HG03378 (cell line): ENCODE results near the gene PCDH9.
"Not testable (repeated sequence)": the region's sequence is repeated elsewhere in the genome, so short reads cannot be mapped to it uniquely, and the experiment has no call there.

ENCODE experiments used
- ATAC-seq: cut with Tn5 transposase; IDR thresholded peaks from one replicate; pipeline ENCODE4 v1.9.1; 2021; ENCODE audit warnings: mild to moderate bottlenecking, moderate library complexity; ENCODE audit not compliant: unreplicated experiment

Gene PCDH9

DNA sequence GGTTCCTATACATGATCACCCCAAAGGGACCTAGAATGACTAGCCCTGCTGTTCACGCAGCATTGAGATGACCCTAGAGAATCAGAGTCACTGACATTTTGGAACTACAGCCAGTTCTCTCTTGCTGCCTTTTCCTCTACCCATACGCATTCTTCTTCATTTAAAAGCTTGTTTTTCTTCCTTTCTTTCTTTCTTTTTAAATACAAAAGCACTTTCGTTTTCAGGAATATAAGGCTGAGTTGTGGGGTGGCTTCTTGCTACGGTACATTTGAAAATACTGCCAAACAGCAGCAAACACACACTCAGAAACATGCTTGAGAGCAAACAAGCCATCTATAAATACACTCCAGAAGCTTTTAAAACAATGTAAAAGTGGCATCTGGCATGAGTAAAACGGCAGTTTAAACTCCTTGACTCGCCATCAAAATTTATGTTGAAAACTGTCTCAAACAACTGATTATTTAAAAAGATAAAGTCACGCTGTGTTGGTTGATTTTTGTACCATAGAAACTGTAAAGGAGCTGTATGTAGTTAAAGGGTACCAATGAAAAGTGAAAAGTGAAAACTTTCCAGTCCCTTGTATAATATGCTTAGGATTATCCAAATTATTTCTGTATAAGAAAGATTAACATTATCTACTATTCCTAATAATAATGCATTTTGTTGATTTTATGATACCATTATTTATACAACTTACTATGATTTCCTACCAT lies 95.6 kb downstream of the PCDH9 start:
- ATAC-seq, result peak; percentile 45

DNA sequence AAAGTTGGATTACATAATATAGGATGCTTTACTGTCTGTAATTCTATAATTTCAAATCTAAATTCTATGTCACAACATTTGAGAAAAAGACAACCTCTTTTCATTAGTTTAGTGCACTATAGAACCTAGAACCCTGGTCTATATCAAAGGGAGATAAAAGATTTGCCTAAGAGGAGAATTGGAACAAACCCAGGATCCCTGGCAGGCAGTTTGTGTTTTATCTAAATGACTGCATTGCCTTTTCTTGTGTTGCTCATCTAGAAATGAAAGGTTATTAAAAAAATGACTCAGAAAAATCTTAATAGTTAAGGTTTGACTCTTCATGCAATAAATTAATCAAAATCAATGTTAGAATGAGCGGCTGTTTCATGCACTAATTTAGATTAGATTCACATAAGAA lies 96.7 kb downstream of the PCDH9 start:
- ATAC-seq, result no peak

DNA sequence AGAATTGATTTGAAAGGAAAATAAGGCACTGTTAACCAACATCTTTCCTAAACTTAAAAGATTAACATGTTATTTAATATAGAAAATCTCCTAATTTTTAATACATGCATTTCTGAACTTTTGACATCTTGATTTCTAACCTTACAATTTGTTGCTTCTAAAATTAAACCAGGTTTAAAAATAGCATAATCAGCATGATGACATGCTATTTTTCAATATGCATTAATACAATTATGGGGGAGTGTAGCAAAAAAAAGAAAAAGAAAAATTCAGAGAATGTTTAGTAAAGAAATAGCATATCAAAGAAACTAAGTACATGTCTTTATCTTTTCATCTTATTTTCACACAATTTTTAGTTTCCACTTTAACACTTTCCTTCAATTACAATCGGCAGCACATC lies 98.7 kb downstream of the PCDH9 start:
- no peak for ATAC-seq

DNA sequence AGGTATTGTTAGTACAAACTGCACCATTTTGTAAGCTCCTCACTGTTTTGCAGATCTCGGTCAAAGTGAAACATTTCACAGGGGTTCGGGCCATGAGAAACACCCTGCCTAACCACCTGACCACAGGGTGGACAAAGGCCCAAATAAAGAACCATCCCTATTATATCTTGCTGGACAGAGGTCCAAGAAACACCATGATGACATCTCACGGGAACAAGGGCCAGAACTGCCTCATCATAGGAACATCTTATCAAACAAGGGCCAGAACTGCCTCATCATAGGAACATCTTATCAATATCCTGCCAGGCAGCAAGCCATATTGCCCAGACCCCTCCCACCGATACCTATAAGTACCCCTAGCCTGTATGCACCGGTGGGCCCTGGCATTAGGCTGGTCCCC lies 99.7 kb downstream of the PCDH9 start:
- ATAC-seq, result no peak

DNA sequence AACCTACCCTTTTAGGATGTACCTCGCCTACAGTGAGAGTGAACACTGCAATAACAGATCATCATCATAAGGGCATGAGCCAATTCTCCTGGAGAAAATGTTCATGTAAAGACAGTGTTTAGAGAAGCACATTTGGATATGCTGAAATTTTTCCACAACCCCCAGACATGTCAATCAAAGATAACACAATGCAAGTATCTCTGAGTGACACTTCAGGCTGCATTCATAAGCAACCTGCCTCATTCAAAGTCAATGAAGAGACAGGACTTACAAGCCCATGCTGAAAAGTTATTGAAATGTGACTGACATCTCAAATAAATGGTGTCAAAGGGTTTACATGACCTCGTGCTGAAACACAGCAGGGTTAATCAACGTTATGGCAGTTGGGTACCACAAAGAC lies 102.0 kb downstream of the PCDH9 start:
- no peak for ATAC-seq

DNA sequence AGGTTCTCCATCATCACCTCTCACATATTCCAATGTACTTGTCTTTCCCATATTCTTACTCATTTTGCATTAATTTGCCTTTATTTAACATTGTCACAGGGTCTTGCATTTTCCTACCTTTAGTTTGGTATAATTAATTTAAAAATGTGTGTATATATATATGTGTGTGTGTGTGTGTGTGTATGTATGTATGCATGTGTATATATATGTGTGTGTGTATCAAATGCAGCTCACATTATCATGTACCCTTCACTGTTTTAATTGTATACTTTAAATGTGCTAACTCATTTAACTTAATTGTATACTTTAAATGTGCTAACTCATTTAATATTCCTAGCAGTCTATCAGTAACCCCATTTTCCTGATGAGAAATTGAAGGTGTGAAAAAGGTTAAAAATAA lies 104.5 kb downstream of the PCDH9 start:
- ATAC-seq, result no peak

DNA sequence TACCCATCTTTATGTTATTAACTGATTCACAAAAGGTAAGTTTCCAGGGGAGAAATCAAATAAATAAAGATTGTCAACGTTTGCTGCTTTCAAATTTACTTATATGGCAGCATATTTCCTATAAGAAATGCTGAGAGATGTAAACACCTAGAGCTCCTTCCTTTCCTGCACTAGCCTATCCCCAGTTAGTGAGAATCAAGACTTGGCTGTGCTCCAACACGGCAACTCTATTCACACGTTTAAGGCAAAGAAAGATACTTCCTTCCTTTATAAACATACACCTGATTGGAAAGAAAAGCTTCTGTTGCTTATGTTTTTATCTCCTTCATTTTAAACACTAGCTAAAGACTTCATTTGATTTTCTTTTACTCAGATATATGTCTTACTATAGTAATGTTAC lies 107.0 kb downstream of the PCDH9 start:
- ATAC-seq, result no peak

DNA sequence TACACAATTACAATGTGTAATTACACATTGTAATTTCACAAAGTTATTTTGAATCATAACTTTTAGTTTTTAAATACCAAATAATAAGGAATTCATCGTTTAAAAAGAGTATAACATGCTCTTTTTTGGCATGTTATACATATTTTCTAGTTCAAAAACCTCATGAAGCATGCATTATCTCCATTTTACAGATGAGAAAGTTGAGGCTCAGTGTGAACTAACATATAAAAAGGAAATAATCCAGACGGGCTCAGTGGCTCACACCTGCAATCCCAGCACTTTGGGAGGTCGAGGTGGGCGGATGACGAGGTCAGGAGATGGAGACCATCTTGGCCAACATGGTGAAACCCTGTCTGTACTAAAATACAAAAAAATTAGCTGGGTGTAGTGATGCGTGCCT lies 107.9 kb downstream of the PCDH9 start:
- no peak for ATAC-seq

DNA sequence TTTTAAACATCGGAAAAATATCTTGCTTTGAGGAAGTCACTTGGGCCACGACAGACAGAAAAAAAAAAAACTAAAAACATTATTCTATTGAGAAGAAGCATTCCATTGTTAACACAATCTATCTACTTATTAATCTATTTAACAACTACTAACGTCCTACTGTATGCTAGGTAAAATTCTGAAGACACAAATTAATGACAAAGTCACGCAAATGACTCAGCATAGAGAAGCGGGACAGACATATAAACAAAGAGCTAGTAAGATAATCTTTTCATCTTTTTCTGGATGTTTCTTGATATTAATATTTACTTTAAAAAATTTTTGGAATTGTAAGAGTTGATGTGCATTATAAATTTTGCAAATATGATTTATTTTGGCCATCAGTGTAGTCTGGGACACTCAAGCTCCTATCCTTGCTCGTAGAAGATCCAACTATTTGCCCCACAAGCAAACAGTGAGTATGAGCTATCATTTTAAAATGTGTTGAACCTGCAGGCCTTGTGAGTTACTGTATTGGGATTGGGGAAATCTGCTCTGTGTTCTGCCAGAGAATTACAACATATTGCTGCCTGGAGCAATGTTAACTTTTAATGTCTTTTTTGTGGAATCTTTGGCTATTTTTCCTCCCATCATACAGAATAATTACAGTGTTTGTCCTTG lies 109.1 kb downstream of the PCDH9 start:
- no peak for ATAC-seq

DNA sequence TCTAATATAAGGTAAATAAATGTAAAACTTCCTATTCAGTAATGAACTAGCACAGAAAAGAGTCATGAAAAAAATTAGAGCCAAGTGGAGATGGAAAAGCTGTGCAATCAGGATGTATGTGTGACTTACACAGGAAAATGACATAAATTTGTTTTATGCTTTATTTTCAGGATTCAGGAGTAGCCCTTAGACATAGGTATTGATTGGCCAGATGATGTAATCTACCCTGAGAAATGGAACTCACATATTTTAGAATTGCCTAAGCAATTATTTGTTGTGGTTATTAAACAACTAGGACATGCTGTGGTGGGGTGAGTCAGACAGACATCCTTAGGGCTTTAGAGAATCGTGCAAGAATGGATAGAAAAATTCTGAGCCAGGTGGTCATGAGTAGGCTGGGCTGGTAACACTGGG lies 110.6 kb downstream of the PCDH9 start:
- ATAC-seq, result no peak

DNA sequence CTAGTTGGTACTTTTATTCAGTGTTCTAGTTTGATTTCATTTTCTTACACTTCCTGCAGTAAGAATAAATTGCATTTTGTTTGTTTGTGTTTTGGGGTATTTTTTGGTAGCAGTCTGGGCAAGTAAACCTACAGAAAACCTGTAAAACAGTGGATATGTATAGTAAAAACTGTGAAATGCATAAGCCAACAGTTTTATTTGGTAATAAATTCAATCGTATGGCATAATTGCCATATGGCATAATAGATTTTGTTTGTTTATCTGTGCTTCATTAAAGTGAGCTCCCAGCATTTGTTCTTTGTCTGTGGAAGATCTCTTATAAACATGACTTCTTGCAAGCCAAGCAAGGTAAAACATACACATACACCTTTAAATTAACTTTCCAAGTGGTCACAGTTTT lies 111.9 kb downstream of the PCDH9 start:
- no peak for ATAC-seq

DNA sequence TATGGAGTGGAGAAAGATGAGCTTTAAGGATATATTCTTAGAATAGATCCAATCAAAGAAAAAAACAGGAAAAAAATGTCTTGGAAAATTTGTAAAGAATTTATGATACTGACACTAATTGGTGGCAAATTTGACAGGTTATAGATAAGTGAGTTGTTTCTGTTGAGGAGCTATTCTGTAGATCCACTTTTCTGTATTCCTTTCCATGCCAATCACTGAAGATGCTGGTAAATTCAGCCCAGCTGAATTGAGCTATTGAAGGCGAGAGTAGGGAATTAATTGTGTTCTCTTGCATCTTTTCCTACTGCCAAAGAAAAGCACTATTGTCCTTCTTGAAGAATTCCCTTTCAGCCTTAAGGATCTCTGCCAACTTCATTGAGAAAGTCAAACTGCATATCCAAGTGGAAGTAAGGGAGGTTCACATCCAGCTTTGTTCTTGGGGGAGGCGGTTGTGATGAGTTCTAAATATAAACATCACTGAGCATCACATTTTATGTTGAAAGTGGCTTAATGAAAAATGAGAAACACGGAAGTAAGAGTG lies 113.1 kb downstream of the PCDH9 start:
- ATAC-seq, result no peak

DNA sequence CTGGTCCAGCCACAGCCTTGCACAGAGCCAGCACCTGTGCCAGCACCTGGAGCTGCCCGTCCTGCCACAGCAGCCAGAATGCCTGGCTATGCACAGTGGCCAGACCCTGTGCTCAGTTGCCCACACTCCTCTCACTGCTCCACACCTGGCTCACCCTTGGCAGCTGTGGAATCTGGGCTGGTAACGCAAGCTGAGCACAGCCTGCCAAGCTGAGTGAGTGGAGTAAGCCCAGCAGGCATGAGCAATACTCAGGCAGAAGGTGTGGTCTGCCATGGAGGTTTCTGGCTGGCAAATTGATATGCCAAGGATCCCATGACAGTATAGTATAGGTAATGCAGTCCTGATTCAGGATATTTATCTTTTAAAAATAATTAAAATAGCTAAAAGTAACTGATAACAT lies 122.2 kb downstream of the PCDH9 start:
- ATAC-seq, result no peak

DNA sequence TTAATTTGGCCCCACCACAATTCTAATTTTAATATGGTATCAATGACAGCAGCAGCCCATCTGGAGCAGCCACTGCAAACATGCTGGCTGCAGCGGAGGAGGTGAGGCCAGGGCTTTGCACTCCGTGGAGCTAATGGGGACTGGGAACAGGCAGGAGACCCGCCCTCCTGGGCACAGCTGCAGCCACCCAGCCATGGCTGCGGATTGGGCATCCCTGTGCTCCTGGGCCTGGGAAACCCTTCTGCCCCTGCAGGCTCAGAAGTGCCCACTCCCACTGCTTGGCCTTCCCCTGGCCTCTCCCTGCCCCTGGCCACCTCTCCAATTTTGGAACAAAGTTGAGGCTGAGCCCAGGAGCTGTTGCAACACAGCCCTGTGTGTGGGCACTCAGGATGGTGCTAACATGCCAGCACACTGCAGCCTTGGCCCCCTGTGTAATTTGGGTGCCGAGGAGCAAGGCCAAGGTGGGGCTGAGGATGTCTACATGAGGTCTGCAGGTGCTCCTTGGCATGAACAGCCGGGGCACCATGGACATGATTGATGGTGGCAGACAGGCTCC lies 123.6 kb downstream of the PCDH9 start:
- no peak for ATAC-seq

DNA sequence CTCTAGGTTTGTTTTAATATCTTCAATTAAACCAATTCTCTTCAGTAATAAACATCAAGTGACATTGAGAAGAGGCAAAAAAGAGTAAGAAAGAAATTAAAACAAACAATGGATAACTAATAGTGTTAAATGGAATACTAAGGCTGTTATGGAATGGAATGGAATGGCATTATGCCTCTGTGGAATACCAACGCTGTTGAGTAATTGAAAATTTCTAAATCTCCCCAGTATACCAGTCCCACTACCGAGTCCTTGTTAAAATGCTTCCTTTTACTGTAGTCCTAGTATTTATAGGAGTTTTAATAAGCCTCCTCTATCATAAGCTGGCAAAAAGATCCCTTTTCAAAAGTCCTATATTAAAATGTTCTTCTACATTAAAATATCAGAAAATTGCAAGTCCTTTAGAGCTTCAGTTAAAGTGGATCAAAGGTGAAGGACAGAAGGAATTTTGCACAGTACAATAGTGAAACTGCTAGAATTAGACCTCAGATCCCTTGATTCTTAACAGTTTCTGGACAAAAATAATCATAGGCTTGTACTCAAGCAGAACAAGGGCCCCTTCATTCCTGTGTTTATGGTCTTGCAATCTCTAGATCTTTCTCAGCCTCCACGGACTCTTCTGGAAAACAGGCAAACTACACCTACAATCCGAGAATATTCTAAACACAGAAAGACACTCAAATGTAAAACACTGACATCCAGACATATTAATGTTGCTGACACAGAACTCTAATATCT lies 128.2 kb downstream of the PCDH9 start:
- no peak for ATAC-seq

DNA sequence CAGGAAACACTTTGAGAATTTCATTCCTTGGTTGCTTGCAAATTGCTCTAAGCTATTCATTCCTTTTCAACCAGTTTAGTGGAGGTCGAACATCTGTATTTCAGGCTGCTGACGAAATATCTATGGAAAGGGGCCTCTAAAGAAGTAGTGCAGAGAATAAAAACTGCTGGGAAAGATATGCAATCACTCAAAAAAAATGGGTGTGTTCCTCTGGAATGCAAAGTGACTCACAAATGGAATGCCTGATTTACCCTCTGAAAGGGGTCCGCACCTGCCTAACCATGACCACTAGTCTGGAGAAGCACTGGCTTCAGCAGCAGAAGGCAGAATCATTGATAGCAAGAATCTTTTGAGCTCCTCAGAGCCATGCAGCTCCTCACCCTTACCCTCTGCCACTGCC lies 129.4 kb downstream of the PCDH9 start:
- no peak for ATAC-seq

DNA sequence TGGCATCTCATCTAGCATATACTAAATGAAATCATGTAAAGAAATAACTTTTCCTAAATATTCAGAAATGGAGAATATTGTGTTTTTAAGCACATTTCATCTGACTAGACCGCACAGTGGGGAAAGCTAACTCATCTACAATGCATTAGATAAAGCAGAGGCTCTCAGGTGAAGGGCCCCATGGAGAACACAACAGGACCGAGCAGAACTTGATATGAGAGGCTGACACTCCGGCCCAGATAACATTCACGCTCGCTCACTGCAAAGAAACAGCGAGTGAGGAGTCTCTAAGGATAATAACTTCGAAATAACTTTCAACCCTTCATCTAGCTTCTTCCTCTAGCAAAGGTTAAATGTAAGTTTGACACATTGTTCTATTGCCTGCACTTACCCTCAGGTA lies 130.6 kb downstream of the PCDH9 start:
- ATAC-seq, result no peak

DNA sequence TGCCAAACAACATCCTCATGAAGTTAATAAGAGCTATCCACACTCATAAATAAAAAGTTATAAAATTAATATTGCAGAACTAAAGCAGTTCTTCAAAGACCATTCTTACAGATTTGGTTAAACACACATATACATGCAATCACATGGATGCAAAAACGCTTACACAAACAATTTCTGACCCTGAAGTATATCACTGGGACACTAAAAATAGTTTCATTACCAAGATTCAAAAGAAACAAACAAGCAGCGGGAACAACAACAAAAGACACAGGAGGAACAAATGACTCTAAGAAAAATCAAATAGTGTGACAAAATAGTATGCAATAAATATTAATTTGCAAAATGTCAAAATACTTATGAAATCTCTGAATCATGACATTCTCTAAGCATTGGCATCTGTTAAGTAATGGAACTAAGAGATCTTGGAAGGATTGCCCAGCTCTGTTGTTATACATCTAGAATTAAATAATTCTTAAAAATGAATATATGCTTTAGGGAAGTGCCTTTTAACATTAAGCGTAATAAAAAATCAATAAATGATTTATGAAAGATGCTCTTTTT lies 132.2 kb downstream of the PCDH9 start:
- ATAC-seq, result no peak

DNA sequence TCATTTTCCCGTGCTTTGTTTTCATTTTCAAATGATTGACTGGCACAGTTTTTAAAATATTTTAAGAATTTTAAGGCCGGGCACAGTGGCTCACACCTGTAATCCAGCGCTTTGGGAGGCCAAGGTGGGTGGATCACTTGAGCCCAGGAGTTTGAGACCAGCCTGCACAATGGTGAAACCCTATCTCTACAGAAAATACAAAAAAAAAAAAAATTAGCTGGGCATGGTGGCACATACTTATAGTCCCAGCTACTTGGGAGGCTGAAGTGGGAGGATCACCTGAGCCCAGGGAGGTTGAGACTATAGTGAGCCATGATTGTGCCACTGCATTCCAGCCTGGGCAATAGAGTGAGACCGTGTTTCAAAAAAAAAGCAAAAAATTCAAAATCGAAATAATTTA lies 133.2 kb downstream of the PCDH9 start:
- ATAC-seq, result not testable (repeated sequence)

DNA sequence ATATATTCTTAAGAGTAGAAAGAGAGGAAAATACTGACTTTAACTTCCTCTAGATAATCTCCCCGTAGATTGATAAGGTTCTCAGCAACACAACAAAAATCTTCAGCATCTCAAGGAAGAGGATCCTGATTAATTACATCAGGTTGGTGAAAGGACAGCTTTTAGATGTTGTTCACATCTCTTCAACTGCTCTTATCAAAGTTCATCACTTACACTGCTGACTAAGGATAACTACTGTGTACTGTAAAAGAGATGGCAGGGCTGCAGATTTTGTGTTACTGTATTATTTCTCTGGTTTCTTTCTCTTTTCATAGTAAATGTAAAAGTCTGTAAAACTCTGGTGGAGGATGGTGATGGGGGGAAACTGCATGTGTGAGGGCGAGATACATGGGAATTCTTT lies 133.7 kb downstream of the PCDH9 start:
- ATAC-seq, result no peak

DNA sequence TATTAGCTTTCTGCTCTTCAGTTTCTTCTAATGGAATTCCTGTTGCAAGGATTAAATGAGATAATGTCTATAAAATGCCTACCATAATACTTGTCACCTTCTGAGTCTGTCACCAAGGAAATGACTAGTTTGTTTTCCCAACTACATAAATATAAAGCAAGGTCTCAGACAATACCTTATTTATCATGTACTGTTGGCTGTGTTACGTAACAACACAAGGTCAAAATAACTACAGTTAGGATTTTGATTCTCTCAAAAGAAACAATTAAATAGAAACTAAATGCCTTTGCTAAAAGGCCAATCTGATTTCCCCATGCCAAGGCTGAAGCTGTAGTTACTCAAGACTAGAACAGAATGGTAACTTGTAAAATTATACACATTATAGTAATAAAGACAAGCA lies 134.5 kb downstream of the PCDH9 start:
- ATAC-seq, result no peak
